Omental fat pad (tissue), 4 donors: ENCODE results near the gene PTPRC. TPM values are rescaled to one million over a fixed set of nuclear protein-coding genes. Genes with fewer than 3 reads are reported as not detected.

ENCODE experiments used
- ATAC-seq: fragments of 150-250 bp; one replicate; pipeline ENCODE4 v1.9.1; 2016; ENCODE audit warnings: mild to moderate bottlenecking, moderate library complexity; ENCODE audit not compliant: low FRiP score
- DNase-seq: peaks from one replicate; pipeline ENCODE4 v3.0.0-alpha.2; 2019; ENCODE audit warnings: low spot score
- CTCF ChIP-seq, 3 donors: fragments of 450-650 bp; IDR thresholded peaks; one replicate each; pipeline ENCODE4 v1.5.1; 2016 to 2017; ENCODE audit warnings: antibody characterized with exemption in 3 of 3, mild to moderate bottlenecking in 3 of 3, moderate library complexity in 2 of 3
- total RNA-seq, 4 donors: library from RNA; depleted of rRNA; stranded (reverse); fragments of >200 nt; gene quantifications; one replicate each; pipeline ENCODE4 v1.1.0, GENCODE V29; 2016

The PTPRC gene
- total RNA-seq, 4 donors from 2014 or later: 36.5 to 127 (median 67.1) TPM

- TF ChIP-seq CTCF (IDR thresholded peaks at IDR 0.05): no peak
- no peak for DNase-seq
- no peak for ATAC-seq
Observed at GRCh38 chr1:198610362-198610761, 28.5 kb upstream of the PTPRC start.

DNA sequence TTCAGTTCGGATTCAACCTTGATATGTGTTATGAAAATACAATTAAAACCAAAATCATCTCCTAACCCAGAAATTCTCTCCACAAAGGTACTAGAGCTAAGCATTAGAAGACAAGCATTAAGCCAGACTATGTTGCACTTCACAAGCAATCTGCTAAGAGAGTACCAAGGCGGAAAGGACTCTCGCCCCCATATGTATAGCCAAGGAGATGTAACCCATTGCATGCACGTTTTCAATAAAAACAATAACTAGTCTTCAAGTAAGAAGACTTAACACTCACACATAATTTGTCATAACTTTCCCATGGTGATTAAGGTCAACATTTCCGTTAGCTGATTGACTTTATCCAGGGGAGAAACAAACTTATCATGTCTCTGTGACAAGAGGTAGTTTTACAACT is 27.6 kb upstream of the PTPRC start:
- DNase-seq (no peak), ATAC-seq (no peak)
- TF ChIP-seq CTCF (IDR thresholded peaks at IDR 0.05): no peak

- DNase-seq (no peak), ATAC-seq (no peak)
- no peak for TF ChIP-seq CTCF (IDR thresholded peaks at IDR 0.05)
Observed at GRCh38 chr1:198612471-198613260, 26.2 kb upstream of the PTPRC start.

GRCh38 chr1:198617406-198617805 is 21.4 kb upstream of the PTPRC start:
- TF ChIP-seq CTCF (IDR thresholded peaks at IDR 0.05): no peak
- DNase-seq: no peak

GRCh38 chr1:198619375-198620140 is 19.3 kb upstream of the PTPRC start:
- no peak for DNase-seq
- no peak for ATAC-seq
- TF ChIP-seq CTCF (IDR thresholded peaks at IDR 0.05): no peak

More at GRCh38 chr1:198617406-198617805, 21.4 kb upstream of the PTPRC start:
- no peak for ATAC-seq

GRCh38 chr1:198620218-198620617 is 18.6 kb upstream of the PTPRC start:
- TF ChIP-seq CTCF (IDR thresholded peaks at IDR 0.05): no peak
- ATAC-seq (no peak), DNase-seq (no peak)
